HG03196 (cell line): ENCODE results near the gene GAK.

Experiments
- ATAC-seq: cut with Tn5 transposase; IDR thresholded peaks from one replicate; pipeline ENCODE4 v1.9.1; 2021; ENCODE audit not compliant: unreplicated experiment

Gene GAK

GRCh38 chr4:964346-965025 lies 32.4 kb upstream of the GAK start:
- ATAC-seq: no peak

GRCh38 chr4:963276-964225 lies 31.4 kb upstream of the GAK start:
- no peak for ATAC-seq

GRCh38 chr4:962231-963208 lies 30.4 kb upstream of the GAK start:
- ATAC-seq: no peak

- no peak for ATAC-seq
Observed at GRCh38 chr4:961351-962230, 29.5 kb upstream of the GAK start.

- ATAC-seq: no peak
Observed at GRCh38 chr4:960636-961350, 28.7 kb upstream of the GAK start.

- ATAC-seq: no peak
Observed at GRCh38 chr4:960140-960635, 28.1 kb upstream of the GAK start.

- ATAC-seq: no peak
Observed at GRCh38 chr4:959338-960139, 27.4 kb upstream of the GAK start.

GRCh38 chr4:958696-959337 lies 26.7 kb upstream of the GAK start:
- no peak for ATAC-seq

GRCh38 chr4:958314-958665 lies 26.2 kb upstream of the GAK start:
- no peak for ATAC-seq

- no peak for ATAC-seq
Observed at GRCh38 chr4:957581-958313, 25.6 kb upstream of the GAK start.

- ATAC-seq: no peak
Observed at GRCh38 chr4:957231-957580, 25.1 kb upstream of the GAK start.

GRCh38 chr4:956531-957230 lies 24.6 kb upstream of the GAK start:
- ATAC-seq: no peak

- no peak for ATAC-seq
Observed at GRCh38 chr4:955931-956381, 23.8 kb upstream of the GAK start.

GRCh38 chr4:955161-955921 lies 23.2 kb upstream of the GAK start:
- ATAC-seq: no peak

- ATAC-seq: no peak
Observed at GRCh38 chr4:954211-955020, 22.3 kb upstream of the GAK start.
